HL-60/S4 (cell line): ENCODE data around the gene MCHR2.
"Not testable (repeated sequence)": the region's sequence is repeated elsewhere in the genome, so short reads cannot be mapped to it uniquely, and the experiment has no call there.

Experiments
- in situ Hi-C: fragments of 300-500 bp; cut with MboI; formaldehyde crosslinking; loops from 2 replicates; pipeline ENCODE4 v1.14.3; 2022; ENCODE audit warnings: low sequenced_read_pairs

The MCHR2 gene

DNA sequence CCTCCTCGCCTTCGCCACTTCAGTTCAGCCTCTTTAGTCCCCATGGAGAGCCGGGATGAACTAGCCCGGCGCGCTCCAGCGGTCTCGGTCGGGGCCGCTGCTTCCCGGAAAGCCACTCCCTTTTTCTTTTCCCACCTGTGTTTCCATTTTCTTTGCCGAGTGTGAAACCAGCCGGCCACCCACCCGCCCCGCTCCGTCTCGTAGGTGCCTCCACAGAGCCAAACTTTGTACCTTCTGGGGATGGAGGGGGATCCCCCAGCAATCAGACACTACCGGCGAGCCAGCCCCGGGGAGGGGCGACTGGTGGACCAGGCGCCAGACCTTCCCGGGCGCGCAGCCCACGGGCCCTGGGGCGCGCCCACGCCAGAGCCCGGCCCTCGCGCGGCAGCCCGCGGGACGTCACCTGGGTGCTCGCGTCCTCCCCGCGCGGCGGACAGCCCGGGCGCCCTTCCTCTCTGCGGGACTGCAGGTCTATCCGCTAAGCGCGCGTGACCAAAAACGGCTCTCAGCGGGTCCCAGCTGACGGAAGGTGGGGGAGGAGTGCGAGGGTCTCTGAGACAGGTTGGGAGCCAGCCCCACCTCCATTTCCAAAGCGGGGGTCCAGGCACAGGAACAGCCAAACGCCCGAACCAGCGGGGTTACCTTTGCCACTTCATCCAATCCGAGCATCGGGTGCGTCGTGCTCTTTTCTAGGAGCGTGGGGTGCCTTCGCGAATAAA, at the start of gene MCHR2:
MCHR2 (minus strand) TSS at position 691 of the 719 bp plus-strand sequence. CDS start 38,076 bp downstream, outside the sequence.
- in situ Hi-C loops = no loop called here

DNA sequence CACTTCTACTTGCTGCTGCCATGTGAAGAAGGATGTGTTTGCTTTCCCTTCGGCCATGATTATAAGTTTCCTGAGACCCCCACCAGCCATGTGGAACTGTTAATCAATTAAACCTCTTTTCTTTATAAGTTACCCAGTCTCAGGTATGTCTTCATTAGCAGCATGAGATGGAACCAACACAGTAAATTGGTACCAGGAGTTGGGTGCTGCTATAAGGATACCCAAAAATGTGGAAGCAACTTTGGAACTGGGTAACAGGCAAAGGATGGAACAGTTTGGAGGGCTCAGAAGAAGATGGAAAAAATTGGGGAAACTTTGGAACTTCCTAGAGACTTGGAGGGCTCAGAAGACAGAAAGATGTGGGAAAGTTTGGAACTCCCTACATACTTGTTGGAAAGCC, 44.5 kb upstream of the MCHR2 start:
- in situ Hi-C loops = not testable (repeated sequence)

- in situ Hi-C loops = no loop called here
Measured at GRCh38 chr6:100035873-100036653, 42.0 kb upstream of the MCHR2 start.

DNA sequence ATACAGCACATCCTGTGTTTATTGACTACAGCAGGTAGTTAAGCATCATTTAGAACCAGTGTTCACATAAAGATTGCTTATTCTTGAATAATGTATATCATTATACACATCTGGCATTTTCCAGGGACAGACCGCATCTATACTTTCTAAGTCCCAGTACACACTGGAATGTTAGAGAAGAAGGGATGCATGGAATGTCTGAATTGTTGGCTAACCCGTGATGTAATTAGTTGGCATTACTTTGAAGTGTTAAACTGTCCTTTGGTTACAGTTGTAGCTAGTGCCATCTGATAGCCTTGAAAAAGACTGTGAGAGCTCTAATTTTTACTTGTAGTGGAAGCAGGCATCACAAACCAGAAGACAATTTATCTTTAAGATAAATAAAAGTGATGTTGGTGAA, 29.8 kb upstream of the MCHR2 start:
- in situ Hi-C loops = no loop called here

DNA sequence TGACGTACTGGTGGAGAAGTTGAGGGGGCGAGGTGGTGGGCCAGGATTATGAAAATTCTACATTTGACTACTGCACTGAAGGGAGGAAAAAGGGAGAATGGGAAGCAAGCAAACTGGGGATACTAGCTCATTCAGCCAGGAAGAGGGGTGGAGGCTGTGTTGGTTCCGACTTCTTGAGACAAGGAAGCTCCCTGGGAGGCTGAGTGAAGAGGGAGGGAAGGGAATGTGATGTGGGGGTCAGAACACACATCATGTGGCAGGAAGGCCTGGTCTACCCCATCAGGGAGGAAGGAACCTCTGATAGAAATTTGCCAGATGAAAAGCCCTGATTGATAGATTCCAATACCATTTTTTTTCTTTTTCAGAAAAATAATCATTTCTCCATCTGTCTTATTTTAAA, 28.8 kb upstream of the MCHR2 start:
- in situ Hi-C loops = no loop called here

DNA sequence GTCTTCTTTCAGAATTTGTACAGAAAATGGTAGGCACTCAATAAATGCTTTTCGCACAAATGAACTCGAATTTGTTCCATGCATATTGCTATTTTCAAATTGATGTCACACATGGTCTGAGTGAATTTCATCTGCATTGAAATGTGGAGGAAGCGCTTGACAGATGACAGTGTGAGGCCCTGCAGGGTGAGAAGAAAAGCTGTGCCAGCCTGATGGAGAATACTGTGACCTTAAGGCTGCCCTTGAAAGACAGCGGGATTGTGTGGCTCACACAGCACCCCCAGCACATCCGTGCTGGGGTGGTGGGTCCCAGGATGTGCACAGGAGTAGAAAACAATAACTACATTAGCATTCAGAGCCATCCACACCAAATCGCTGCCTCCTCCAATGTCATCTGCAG, 14.8 kb upstream of the MCHR2 start:
- in situ Hi-C loops = no loop called here

DNA sequence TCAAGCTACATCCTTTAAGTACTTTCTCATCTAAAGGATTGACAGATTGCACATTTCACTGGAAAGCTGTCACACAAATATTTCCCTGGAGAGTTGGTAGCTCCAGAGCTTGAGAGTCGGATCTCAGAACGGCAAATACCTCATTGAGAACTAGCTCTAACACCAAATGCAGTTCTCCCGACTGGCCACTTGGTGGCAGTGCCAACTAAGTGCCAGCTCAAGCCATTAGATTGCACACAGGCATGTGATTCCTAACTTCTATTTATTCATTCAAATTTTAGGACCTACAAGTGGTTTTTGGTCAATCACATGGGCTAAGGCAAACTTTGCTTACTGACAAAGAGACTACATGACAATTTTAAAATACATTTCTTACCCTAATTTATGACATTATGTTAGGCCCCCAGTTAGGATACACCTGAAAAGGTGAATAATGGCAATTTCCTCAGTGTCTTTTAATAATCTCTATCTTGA, 7.9 kb upstream of the MCHR2 start:
- in situ Hi-C loops = no loop called here

GRCh38 chr6:99997141-99997540, 3.1 kb upstream of the MCHR2 start:
- in situ Hi-C loops = no loop called here

DNA sequence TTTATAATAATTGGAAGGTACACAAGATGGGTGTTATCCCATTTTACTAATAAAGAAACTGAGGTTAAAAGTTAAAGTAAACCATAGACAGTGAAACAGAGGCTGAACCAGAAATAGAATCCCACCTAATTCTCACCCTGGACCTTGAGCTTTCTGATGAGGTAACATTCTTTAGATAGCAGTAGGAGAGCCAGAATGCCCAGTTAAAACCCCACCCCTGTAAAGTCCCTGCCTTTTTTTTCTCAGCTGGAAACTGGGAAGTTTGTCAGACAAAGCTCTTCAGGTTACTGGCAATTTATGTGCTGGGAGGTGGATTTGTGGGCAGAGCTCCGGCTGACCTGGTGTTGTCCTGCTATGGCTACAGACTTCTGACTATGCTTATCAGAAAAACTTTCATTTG, 1.9 kb upstream of the MCHR2 start:
- in situ Hi-C loops = no loop called here

GRCh38 chr6:99993146-99993532, 884 bp downstream of the MCHR2 start:
- in situ Hi-C loops = no loop called here

DNA sequence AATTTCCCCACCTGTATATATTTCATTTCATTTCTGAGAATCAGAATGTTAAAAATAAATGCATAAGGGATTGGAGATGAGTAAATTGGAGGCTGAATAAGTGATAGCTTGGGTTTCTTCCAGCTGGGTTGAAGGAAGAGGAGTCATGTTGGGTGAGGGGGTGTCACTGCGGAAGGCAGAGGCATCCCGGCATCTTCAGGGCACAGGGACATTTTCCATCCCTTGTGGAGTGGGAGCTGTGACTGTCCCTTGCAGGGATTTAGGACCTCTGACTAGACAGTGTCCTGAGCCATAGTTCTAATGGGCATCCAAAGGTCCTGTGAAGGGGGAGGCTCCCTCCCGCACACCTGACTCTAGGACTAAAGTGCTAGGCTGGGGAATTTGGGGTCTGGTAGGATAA, 2.1 kb downstream of the MCHR2 start:
- in situ Hi-C loops = no loop called here

DNA sequence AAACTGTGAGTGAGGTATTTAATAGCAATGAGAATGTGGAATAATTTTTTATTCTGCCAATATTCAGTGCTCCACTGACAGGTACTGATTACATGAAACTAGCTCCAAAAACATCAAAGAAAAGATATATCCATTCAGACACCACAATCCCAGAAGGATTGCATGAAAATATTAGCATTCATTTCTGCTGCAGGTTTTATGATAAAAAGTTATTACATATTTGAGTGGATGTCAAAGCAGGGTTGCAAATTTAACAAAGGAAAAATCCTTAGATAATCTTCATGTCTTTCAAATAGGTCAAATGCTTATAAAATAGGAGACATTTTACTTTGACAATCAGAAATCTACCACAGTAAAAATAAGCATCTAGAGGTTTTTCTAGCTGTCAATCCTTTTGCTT, 13.3 kb downstream of the MCHR2 start:
- in situ Hi-C loops = no loop called here

- in situ Hi-C loops = no loop called here
Measured at GRCh38 chr6:99979953-99980352, 14.1 kb downstream of the MCHR2 start.

- in situ Hi-C loops = no loop called here
Measured at GRCh38 chr6:99967052-99967451, 27.0 kb downstream of the MCHR2 start.

GRCh38 chr6:99960027-99960426, 34.0 kb downstream of the MCHR2 start:
- in situ Hi-C loops = no loop called here

DNA sequence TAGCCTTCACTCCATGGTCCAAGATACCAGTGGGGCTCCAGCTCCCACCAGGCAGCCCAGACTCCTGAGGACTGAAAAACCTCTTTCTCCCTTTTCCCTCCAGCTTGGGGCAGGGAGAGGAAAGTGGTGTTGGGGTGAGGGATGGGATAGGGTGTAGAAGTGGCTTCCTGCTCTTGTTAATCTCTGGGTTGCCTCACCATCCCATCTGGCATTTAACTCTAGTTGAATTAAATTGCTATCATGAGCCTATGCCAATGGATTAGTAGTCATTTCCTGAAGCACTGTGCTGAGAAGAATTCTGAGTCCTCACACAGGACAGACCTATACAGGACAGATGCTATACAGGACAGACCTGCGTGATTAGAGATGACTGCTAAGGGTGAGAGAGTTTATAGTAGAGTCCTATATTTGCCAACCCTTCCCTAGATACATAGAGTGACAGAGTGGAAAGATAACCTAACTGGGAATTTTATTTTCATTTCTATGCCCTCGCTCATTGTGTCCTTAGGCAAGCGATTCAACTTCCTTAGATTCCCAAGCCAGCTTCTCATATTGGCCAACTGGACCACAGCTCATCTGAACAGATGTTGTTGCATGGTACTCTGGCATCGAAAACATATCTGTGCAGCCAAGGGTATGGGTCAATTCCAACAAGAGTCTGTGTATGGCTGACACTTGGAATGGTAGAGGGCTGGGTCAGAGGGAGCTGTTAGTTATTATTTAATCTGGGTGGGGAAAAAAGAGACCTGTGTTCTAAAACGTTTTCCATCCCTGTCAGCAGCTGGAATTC, 42.8 kb downstream of the MCHR2 start:
- in situ Hi-C loops = no loop called here

- in situ Hi-C loops = no loop called here
Measured at GRCh38 chr6:99946005-99946404, 48.0 kb downstream of the MCHR2 start.

DNA sequence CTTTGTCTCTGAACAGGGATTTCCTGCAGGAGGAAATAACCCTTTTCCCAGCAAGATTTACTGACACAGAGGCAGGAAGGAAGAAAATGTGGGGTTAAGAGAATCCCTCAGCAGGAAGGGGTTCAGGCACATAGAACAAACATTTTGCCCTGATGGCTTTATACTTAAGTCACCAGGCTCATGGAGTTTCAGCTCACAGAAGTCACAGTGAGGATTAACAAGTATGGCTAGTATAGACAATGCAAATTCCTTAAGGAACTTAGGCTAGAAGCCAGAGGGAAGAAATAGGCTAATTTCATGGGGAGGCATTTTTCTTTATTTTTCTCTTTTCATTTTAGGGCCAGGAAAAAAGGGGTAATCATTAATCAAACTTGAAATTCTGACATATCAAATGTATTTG, 50.2 kb downstream of the MCHR2 start:
- in situ Hi-C loops = no loop called here

GRCh38 chr6:99940582-99940981, 53.4 kb downstream of the MCHR2 start:
- in situ Hi-C loops = no loop called here

GRCh38 chr6:99933129-99933528, 60.9 kb downstream of the MCHR2 start:
- in situ Hi-C loops = no loop called here

DNA sequence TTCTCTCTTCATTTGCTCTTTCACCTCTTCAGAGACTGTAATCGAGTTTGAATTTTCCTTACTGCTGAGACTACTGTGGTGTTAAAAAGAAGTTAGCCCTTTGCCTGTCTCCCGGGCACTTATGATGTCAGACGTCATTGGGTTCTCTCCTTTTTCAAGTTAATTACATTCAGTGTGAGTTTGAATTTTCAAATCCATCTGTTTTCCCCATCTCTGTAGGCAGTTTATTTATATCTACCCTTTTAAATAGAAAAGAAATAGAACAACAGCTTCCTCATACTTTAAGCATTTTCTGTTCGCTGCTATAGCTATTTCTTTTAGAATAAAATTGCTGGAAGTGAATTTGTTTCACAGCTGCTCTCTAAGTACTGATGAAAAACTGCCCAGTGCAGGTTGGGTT, 81.4 kb downstream of the MCHR2 start:
- in situ Hi-C loops = no loop called here
